Measurements from ENCODE around the gene CNKSR1. TPM values are rescaled to one million over a fixed set of nuclear protein-coding genes. Genes with fewer than 3 reads are reported as not detected.

The CNKSR1 gene
- total RNA-seq, 2 donors from 2014 or later = 37.3 to 45.6 TPM

DNA sequence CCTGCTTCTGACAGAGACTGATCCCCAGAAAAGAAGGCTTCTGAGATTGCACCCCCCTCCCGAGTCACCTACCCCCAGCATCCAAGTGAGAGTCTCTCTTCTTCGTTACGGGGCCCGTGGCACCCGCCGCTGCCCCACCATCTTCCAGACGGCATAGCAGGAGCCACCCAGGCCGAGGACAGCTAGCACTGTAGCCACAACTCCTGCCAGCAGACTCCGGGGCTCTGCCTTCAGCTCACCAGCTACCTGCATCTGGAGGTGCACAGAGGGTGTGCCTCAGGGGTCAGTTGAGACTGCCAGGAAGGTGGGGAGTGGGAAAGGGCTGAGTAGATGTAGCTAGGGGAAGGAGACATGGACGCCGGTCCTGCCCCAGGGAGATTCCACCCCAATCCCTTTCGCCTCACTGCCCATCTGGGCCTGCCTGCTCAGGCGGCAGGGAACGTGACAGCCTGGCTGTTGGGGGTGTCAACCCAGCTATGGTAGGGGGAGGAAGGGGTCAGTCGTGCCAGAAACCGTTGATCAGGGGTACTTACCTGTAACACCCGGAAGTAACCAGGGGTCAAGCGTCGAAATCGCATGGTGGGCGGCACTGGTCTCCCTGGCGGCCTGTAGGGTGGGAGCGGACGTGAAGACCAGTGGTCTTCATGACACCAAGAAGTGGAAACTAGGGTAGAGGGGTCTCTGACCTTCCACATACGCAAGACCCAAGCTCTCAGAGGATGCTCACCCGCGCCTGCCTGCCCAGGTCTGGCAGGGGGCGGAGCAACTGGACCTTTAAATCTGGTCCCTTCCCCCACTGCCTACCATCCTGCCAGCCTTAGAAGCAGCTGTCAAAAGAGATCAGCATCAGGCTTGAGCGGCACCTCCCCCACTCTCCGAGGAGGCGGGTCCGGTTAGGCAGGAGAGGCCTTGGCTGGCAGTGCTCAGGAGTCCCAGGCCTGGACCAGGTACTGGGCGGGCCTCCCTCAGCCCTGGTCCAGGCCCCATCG lies 5.9 kb upstream of the CNKSR1 start, which contains the start of gene ZNF593OS:
TSS of gene ZNF593OS (minus strand) at position 749 of the 989 bp plus-strand sequence. CDS start at position 578, 171 bp downstream.
- intact Hi-C loops (cut with DNase I, micrococcal nuclease) = loop anchor here in 1 of 2 donors (10.0 kb wide), 1 partner anchor 63 kb away; the partner anchor contains the start of gene CEP85
- no peak for DNase-seq
- ATAC-seq = no peak

DNA sequence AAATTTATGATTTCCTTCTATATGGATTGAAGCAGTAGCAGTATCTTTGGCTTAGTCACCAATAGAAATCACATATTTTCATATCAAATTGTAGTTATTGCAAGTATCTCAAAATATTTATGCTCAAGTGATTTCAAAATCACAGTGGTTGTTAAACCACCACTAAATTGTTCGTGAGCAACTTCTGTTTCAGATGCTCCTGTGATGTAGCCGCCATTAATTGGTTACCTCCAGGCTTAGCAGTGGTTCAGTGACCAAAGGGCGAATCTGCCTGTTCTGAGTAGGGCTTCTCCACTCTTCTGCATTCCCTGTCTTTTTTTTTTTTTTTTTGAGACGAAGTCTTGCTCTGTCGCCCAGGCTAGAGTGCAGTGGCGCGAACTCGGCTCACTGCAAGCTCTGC lies 1.9 kb upstream of the CNKSR1 start:
- no peak for ATAC-seq
- intact Hi-C loops (cut with DNase I, micrococcal nuclease) = loop anchor here in 1 of 2 donors (10.0 kb wide), 1 partner anchor 59 kb away; the partner anchor contains the start of gene CEP85
- no peak for DNase-seq

DNA sequence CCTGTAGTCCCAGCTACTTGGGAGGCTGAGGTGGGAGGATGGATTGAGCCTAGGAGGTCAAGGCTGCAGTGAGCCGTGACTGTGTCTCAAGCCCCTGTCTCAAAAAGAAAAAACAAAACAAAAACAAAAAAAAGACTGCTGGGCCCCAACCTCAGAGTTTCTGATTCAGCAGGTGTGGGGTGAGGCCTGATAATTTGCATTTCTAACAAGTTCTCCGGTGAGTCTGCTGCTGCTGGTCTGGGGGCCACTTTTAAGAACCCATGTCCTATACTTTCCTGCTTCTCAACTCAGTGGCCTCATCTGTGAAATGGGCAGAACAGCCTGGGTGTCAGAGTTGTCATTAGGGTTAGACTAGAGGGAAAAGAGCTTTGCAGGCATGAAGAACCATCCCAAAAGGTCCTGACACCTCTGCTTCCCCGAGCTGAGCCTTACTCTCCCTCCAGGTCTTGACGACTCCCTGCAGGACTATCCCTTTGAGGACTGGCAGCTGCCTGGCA lies 2.8 kb downstream of the CNKSR1 start:
- DNase-seq (no peak), ATAC-seq (no peak)
- intact Hi-C loops (cut with DNase I, micrococcal nuclease) = no loop called here

DNA sequence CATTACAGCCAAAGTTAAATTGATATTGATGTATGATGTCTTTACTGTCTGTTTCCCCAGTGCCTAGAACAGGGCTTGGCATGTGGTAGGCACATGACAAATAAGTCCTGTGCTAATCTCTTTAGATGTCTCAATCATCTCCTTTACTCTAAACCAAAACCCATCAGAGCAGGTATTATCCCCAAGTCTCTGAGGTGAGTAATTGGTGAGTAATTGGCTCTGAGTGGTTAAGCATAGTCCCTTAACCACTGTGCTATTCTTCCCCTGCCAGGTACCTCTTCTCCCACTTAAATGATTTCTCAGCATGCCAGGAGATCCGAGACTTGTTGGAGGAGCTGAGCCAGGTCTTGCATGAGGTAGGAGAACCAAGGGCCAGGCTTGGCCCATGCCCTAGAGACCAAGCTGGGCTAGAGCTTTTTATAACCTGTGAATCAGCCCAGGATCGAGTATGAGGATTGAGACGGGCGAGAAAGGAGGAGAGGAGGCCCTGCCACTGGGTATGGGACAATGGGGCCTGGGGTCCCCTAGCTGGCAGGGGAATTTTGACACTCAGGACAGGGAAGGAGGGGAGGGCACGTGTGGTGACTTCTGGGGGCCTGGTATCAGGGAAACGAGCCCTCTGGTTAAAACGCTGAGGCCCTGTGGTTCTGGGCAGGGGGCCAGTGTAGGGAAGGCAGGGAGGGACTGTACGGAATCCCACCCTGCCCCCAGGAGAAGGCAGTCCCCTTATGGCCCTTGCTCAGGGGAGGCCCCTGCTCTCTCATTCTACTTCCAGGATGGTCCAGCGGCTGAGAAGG lies 4.5 kb downstream of the CNKSR1 start:
- DNase-seq (no peak), ATAC-seq (no peak)
- intact Hi-C loops (cut with DNase I, micrococcal nuclease) = no loop called here

GRCh38 chr1:26182383-26182696 lies 5.0 kb downstream of the CNKSR1 start:
- intact Hi-C loops (cut with DNase I, micrococcal nuclease) = no loop called here
- DNase-seq (no peak), ATAC-seq (no peak)

DNA sequence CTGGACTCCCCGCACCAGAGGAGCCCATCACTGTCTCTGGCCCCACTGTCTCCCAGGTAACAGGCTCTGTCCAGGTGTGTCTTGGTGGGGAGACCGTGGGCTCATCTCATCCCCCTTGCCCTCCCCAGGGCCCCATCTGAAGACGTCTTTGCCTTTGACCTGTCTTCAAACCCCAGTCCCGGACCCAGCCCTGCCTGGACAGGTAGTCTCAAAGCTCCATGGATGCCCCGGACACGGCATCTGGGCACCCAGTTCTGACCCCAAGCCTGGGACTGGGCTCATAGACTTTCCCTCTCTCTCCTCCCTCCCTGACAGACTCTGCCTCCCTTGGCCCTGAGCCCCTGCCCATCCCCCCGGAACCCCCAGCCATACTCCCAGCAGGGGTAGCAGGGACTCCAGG lies 6.8 kb downstream of the CNKSR1 start:
- no peak for ATAC-seq
- DNase-seq = no peak
- intact Hi-C loops (cut with DNase I, micrococcal nuclease) = no loop called here

DNA sequence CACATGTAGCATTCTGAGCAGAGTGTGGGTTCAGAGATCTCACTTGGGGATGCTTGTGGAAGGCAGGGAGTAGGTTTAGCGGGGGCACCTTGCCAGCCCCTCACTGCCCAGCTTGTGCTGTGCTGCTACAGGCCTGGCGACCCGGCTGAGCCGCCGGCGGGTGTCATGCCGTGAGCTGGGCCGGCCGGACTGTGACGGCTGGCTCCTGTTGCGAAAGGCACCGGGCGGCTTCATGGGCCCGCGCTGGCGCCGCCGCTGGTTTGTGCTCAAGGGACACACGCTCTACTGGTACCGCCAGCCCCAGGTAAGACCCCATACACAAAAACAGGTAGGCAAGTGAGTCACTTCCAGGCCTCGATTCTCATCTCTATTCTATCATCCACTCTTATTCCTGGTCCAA lies 7.6 kb downstream of the CNKSR1 start:
- no peak for ATAC-seq
- intact Hi-C loops (cut with DNase I, micrococcal nuclease) = no loop called here

DNA sequence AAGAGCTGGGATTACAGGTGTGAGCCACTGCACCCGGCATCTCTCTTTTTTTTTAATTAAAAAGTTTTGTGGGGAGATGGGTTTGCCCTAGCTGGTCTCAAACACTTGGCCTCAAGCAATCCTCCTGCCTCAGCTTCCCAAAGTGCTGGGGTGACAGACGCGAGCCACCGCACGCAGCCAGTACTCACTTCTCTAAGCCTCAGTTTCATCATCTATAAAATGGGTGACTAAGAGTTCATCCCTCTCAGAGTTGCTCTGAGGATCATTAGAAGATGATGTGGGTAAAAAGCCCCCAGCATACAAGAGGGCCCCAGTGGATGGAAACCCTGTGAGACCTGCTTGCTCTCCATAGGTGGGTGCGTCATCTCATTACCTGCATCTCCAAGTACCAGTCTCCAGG lies 10.6 kb downstream of the CNKSR1 start:
- intact Hi-C loops (cut with DNase I, micrococcal nuclease) = no loop called here
- ATAC-seq = no peak
- no peak for DNase-seq

More for the DNA sequence above, 7.6 kb downstream of the CNKSR1 start:
- DNase-seq = no peak

DNA sequence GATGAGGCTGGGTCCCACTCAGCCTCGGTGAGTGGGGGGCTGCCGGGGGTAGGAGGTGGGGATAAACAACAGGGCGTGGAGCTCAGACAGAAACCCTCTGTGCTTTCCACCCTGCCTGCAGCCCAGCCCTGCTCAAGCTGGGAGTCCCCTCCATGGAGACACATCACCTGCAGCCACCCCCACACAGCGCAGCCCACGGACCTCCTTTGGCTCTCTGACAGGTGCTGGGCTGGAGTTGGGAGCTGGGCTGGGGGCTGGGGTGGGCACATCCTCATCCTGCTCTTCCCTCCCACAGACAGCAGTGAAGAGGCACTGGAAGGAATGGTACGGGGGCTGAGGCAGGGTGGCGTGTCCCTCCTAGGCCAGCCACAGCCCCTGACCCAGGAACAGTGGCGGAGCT lies 11.2 kb downstream of the CNKSR1 start:
- intact Hi-C loops (cut with DNase I, micrococcal nuclease) = no loop called here
- DNase-seq = no peak
- ATAC-seq = no peak

GRCh38 chr1:26189331-26189730 lies 12.0 kb downstream of the CNKSR1 start:
- ATAC-seq (no peak), DNase-seq (no peak)
- intact Hi-C loops (cut with DNase I, micrococcal nuclease) = no loop called here

DNA sequence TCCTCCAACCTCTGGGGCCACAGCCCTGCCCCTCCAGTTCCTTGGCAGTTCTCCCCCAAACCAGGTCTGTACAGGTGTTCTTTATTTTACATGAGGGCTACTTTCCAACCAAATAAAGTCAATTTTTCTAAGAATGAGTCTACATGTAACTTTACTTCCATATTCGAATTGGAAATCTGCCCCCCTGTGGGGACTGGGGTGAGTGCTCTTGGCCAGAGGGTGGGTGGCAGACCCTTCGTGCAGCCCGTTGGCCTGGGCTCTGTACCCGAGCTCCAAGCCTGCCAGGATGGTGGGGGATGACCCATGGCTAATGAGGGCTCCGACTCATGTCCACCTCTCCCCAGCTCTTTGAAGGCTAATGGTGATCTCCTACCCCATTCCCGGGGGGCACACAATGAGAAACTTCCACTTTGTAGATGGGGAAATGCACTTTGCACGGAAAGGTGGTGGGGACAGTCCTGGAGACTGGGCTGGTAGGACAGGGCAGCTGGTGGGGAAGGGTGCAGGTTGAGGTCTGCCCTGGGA lies 12.5 kb downstream of the CNKSR1 start:
- intact Hi-C loops (cut with DNase I, micrococcal nuclease) = no loop called here
- DNase-seq (no peak), ATAC-seq (peak; percentile 7)

DNA sequence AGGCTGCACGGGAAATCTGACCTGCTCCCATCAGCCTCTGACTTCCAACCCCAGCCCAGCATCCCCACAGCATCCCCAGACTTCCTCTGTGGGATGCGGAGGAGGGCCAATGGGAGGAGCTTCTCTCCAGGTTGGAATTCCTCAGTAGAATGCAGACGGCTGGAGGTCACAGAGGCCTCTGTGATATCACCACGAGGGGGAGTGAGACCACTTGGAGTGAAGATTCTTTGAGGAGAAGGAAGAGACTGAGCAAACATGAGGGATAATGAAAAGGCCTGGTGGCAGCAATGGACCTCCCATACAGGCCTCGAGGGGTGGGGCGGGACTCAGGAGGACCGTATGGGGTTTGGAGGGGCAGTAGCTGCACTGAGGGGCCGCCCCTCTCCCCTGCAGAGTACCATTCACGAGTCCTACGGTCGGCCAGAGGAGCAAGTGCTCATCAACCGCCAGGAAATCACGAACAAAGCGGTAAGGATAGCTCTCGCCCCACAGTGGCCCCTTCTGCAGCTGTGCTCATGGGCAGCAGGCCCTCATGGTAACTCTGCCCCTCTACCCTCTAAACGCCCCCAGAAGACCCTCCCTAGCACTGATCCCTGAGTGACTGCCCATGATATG lies 13.2 kb downstream of the CNKSR1 start, which contains the start of gene CATSPER4:
TSS of gene CATSPER4 (plus strand) at position 230 of the 615 bp plus-strand sequence. CDS start at position 256, 26 bp downstream.
- peak; percentile 62 for ATAC-seq
- intact Hi-C loops (cut with DNase I, micrococcal nuclease) = no loop called here

GRCh38 chr1:26191739-26192138 lies 14.4 kb downstream of the CNKSR1 start:
- intact Hi-C loops (cut with DNase I, micrococcal nuclease) = no loop called here
- DNase-seq = no peak
- ATAC-seq = no peak

More for the DNA sequence above, 13.2 kb downstream of the CNKSR1 start, which contains the start of gene CATSPER4:
- no peak for DNase-seq

DNA sequence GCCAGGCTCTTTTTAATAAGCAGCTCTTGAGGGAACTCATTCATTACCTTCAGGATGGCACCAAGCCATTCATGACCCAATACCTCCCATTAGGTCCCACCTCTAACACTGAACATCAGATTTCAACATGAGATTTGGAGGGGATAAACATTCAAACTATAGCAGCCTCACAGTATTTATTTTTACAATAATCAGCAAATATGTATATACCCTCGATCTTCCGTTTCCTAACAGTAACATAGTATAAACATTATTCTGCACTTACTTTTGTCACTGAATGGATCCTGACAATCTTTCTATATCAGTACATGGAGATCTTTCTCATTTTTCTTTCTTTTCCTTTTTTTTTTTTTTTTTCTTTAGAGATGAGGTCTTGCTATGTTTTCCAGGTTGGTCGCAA lies 18.5 kb downstream of the CNKSR1 start:
- intact Hi-C loops (cut with DNase I, micrococcal nuclease) = no loop called here
- ATAC-seq (no peak), DNase-seq (no peak)

GRCh38 chr1:26197301-26197700 lies 20.0 kb downstream of the CNKSR1 start:
- intact Hi-C loops (cut with DNase I, micrococcal nuclease) = no loop called here
- ATAC-seq (no peak), DNase-seq (no peak)

DNA sequence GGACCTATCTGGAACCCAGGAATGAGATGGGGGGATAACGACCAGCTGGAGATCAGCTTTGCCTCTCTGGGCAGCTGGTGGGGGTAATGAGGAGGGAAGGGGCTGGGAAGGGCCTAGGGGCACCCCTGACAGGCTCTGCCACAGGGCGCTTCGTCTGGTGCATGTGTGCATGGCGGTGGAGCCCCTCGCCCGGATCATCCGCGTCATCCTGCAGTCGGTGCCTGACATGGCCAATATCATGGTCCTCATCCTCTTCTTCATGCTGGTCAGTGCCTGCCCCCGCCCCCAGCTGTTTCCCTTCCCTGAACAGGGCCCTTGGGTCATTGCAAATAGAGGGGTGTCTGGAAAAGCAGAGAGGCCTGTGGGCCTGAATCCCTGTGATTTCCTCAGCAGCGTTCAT lies 20.5 kb downstream of the CNKSR1 start:
- DNase-seq (no peak), ATAC-seq (no peak)
- intact Hi-C loops (cut with DNase I, micrococcal nuclease) = no loop called here

DNA sequence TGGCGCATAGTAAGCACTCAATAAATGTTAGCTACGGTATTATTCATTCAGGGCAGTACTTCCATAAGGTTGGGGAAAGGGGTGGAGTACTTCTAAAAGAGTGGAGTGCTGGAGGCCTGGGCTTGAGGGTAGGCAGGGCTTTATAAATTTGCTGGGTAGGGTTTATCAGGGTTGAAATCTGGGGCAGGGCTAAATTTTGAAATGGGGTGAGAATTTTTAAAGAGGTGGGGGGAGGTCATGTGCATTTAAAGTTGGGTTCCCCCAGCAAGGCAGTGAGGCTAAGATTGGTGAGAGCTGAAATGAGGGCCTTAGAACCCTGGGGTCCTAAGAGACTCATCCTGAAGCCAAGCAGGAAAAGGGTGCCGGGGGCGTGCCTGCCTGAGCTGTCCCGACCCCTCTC lies 23.1 kb downstream of the CNKSR1 start:
- ATAC-seq (no peak), DNase-seq (no peak)
- intact Hi-C loops (cut with DNase I, micrococcal nuclease) = no loop called here

DNA sequence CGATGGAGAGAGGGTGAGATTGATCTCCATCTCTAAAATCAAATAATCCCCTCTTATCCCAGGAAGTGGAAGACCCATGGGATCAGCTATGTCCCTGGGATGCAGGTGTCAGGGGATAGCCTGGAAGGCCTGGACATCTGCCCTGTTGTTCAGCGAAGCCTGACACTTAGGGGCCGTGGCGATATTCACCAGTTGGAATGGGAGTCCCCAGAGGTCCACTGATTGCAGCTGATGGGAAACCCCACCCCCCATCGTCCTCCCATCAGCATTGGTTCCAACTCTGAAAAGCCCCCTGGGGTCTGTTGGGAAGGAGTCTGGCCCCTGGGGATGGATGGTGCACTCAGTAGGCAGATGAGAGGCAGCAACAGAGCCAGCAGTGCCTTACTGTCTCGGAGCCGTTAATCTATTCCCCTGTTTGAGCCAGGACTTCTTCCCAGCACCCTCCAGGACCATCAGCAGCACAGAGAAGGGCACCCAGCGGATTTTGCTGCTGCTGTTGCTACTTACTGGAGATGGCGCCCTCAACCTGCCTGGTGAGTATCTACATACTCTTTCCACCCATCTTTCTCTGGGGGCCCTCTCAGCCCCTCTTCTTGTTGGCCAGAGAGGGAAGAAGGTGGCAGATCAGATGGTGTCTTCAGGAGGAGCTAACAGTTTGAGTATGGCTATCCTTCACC lies 26.5 kb downstream of the CNKSR1 start:
- ATAC-seq = no peak
- intact Hi-C loops (cut with DNase I, micrococcal nuclease) = no loop called here
- no peak for DNase-seq
